ENCODE measurements around the gene OR4D1.

DNA sequence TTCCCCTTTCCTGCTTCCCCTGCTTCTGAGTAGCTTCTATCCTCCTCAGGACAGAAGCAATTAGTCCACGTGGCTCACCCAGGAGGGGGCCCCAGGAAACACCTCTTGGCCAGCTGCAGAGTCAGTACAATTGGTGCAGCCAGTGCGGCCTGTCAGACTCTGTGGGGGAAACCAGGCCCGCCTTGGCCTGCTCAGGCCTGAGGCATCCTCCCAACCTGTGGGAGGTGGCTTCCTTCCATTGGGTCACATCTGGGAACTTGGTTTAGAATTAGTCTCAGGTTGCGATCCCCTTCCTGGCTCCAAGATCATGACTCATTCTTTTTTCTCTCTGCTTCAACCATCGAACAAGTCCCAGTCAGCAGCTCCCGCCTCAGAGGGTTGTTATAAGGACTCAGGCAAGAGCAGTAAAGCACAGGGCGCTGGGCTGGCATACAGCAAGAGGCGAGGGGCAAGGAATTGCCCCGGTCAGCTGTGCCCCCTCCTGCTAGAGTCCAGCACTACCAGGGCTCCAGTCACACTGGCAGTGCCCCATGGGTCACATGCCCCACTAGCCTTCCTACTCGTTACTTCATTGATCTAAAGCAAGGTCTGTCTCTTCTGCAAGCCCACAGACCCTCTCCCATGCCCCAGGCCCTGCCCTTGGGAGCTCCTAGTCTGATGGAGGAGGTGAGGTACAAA is 36.3 kb downstream of the OR4D1 start:
- TF ChIP-seq CTCF (IDR thresholded peaks at IDR 0.05; ENCODE audit: borderline replicate concordance, extremely low read depth, low read length, poor library complexity, severe bottlenecking), result no peak
- TF ChIP-seq EZH2 (IDR thresholded peaks at IDR 0.05; ENCODE audit: borderline replicate concordance, low read depth, low read length, severe bottlenecking), result no peak
